HUES64 (cell line): ENCODE measurements around the gene ANKRD10.

Experiments used
- H3K27ac ChIP-seq: 2 replicates; pipeline ENCODE4 v1.7.0; 2013; ENCODE audit warnings: low read depth, low read length, inconsistent platforms
- H3K27me3 ChIP-seq: 2 replicates; pipeline ENCODE4 v1.6.1; 2013; ENCODE audit warnings: mild to moderate bottlenecking, low read length; ENCODE audit not compliant: insufficient read depth
- H3K36me3 ChIP-seq: 2 replicates; pipeline ENCODE4 v1.6.1; 2013; ENCODE audit warnings: mild to moderate bottlenecking, low read length; ENCODE audit not compliant: insufficient read depth
- H3K4me1 ChIP-seq: 2 replicates; pipeline ENCODE4 v1.6.1; 2013; ENCODE audit warnings: mild to moderate bottlenecking, low read length, moderate library complexity; ENCODE audit not compliant: insufficient read depth
- H3K4me3 ChIP-seq: 2 replicates; pipeline ENCODE4 v1.5.1; 2013; ENCODE audit warnings: mild to moderate bottlenecking, low read length, moderate library complexity
- H3K9ac ChIP-seq: 2 replicates; pipeline ENCODE4 v1.6.1; 2013; ENCODE audit warnings: mild to moderate bottlenecking, low read depth, low read length
- H3K9me3 ChIP-seq: 2 replicates; pipeline ENCODE4 v1.6.1; 2013; ENCODE audit warnings: low read depth, low read length; ENCODE audit not compliant: insufficient read depth
- WGBS: fragments of 150-250, 120-280 bp; methylation state at CpG from one replicate; pipeline ENCODE4 v1.1.7; 2013; ENCODE audit warnings: missing lambda C conversion rate; 5-methylcytosine and 5-hydroxymethylcytosine counted together

ANKRD10 gene

GRCh38 chr13:110894086-110894485, 20.8 kb downstream of the ANKRD10 start:
- H3K36me3 ChIP-seq = peaks cover 82% of the 10 kb centered on the region

GRCh38 chr13:110893571-110893970, 21.3 kb downstream of the ANKRD10 start:
- Histone ChIP-seq H3K9ac (no peak overlapping the region), H3K27me3 (no peaks in the 10 kb centered on the region), H3K9me3 (no peaks in the 10 kb centered on the region), H3K27ac (no peak overlapping the region), H3K36me3 (peaks cover 81% of the 10 kb centered on the region), H3K4me3 (no peak overlapping the region), H3K4me1 (peaks cover 12% of the 10 kb centered on the region; the same call in 1 of the 2 replicates)
- WGBS = 100% methylated on average over 2 of the region's 2 CpGs

More at GRCh38 chr13:110894086-110894485, 20.8 kb downstream of the ANKRD10 start:
- Histone ChIP-seq H3K9ac (no peak overlapping the region), H3K4me3 (no peak overlapping the region), H3K27ac (no peak overlapping the region), H3K9me3 (no peaks in the 10 kb centered on the region), H3K27me3 (no peaks in the 10 kb centered on the region), H3K4me1 (0 out of 2 replicates have a peak, but pooled peaks cover 8% of the 10 kb centered on the region)
- WGBS = 90% methylated on average over 1 of the region's 2 CpGs

GRCh38 chr13:110890279-110891165, 24.3 kb downstream of the ANKRD10 start:
- Histone ChIP-seq H3K27me3 (no peaks in the 10 kb centered on the region), H3K9ac (no peak overlapping the region), H3K9me3 (no peaks in the 10 kb centered on the region), H3K4me3 (no peak overlapping the region), H3K4me1 (peaks cover 38% of the 10 kb centered on the region), H3K27ac (peak overlapping the region; percentile 43; the same call in 1 of the 2 replicates), H3K36me3 (peaks cover 53% of the 10 kb centered on the region)
- WGBS = 91% methylated on average over 6 of the region's 8 CpGs

DNA sequence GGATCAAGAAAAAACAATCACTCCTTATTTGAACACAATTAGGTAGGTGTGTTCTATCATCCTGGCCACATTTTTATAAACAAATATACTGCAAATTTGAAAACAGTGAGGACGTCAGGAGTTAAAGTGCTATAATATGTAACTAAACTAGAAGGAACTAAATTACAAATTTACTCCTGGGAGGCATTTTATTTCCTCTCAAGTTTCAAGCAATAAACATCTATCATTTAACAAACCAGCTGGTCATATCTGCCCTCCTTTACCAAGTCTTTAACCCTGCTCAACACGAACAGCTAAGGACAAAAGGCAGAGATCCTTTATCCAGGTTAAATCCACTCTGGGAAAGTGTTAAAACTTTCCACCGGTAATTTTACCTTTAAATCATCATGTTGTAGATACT, 26.5 kb downstream of the ANKRD10 start:
- Histone ChIP-seq H3K4me3 (no peak overlapping the region), H3K9ac (0 out of 2 replicates have a peak overlapping the region, but pooled peaks have one; percentile 4), H3K4me1 (peaks cover 38% of the 10 kb centered on the region), H3K27me3 (no peaks in the 10 kb centered on the region), H3K9me3 (no peaks in the 10 kb centered on the region), H3K36me3 (peaks cover 34% of the 10 kb centered on the region), H3K27ac (peak overlapping the region; percentile 57; the same call in 1 of the 2 replicates)
- 78% methylated on average over 1 of the region's 3 CpGs for WGBS

DNA sequence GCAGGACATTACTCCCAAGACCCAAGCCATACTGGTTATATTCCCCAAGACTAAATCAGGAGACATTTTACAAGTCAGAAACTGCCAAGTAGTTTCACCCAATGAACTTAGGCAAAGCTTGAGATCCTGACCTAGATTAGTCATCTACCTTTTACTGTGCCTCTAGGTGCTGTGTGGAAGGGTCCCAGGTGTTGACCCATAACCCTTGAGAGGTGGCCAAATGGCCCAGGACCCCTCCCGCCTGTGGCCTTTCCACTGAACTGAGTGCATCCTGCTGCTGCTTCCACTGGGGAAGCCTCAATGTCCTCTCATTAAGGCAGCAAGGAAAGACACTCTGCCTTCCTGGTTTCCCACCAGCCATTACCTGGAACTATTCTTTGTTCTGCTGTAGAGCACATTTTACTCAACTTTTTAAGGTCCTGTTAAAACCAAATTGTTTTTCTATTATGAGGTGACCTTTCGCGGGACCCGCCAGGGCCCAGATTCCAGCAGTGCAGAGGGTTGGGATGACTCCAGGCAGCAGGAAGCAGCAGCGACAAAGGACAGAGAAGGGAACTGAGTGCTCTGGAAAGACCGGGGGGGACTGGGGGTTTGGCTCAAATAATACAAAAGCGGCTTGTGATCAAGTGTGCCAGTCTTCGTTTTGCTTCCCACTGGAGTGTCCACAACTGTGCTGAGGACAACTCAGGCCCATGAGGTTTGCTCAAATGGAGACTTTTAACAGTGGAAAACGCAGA, 27.1 kb downstream of the ANKRD10 start:
- Histone ChIP-seq H3K27me3 (no peaks in the 10 kb centered on the region), H3K27ac (peak overlapping the region; percentile 57; the same call in 1 of the 2 replicates), H3K36me3 (peaks cover 33% of the 10 kb centered on the region), H3K4me3 (no peak overlapping the region), H3K9me3 (no peaks in the 10 kb centered on the region), H3K4me1 (peaks cover 38% of the 10 kb centered on the region), H3K9ac (0 out of 2 replicates have a peak overlapping the region, but pooled peaks have one; percentile 4)
- WGBS = 81% methylated on average over 9 of the region's 9 CpGs

DNA sequence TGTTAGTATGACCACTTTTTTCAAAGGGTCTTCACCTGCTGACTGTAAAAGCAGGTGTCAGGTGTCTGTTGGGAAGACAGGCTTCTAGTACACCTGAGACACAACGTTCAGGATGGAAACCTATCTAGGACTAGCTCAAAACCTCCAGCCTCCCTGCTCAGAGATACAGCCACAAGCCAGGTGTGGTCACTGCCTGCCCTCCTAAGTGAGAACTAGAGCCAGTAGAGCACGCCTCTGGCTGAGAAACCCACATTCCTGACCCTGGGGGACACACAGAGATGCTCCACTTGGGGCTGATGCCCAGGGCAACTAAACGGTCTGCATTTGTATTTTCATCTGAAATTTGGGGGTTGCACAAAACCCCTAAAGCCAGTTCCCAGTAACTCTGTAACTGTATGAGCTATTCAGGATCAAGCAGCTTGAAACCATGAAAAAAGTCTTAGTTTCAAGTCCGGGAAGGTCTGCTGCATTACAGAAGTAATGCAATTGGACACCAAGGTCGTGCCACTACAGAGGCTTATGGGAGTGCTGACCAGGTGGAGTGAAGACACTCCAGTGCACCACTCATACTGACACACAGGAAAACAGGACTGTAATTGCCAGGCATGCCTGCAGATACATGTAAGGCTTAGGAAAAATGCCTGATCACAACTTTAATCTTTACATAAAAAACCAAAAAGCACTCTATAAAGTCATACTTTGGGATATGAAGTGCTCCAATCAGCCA, 27.8 kb downstream of the ANKRD10 start:
- H3K36me3 ChIP-seq = peaks cover 29% of the 10 kb centered on the region; the same call in 1 of the 2 replicates
- H3K27me3 ChIP-seq = no peaks in the 10 kb centered on the region
- no peaks in the 10 kb centered on the region for H3K9me3 ChIP-seq
- H3K9ac ChIP-seq = no peak overlapping the region
- WGBS = 74% methylated on average over 5 of the region's 5 CpGs
- H3K27ac ChIP-seq = no peak overlapping the region
- peaks cover 38% of the 10 kb centered on the region for H3K4me1 ChIP-seq
- H3K4me3 ChIP-seq = no peak overlapping the region

GRCh38 chr13:110885966-110886869, 28.7 kb downstream of the ANKRD10 start:
- Histone ChIP-seq H3K4me1 (peaks cover 38% of the 10 kb centered on the region), H3K4me3 (no peak overlapping the region), H3K36me3 (peaks cover 23% of the 10 kb centered on the region; the same call in 1 of the 2 replicates), H3K9me3 (no peaks in the 10 kb centered on the region), H3K27ac (0 out of 2 replicates have a peak overlapping the region, but pooled peaks have one; percentile 24), H3K9ac (no peak overlapping the region), H3K27me3 (no peaks in the 10 kb centered on the region)
- WGBS = 60% methylated on average over 7 of the region's 8 CpGs

DNA sequence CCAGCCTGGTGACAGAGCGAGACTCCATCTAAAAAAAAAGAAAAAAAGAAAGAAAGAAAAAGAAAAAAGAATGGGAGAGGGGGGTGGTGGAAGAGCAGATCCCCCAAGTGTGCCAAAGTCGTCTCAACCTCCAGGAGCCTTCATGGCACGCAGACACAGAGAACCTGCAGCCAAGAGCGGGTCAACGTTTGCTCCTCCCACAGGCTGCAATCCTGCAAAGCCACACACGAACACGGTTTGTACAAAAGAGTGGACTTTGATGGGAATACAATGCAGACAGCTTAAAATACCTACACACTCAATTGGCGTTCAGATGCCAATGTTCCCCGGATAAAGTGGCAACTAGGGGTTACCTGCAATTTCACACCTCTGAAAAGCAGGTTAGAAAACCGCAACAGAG, 29.4 kb downstream of the ANKRD10 start:
- H3K9ac ChIP-seq = no peak overlapping the region
- 94% methylated on average over 10 of the region's 10 CpGs for WGBS

DNA sequence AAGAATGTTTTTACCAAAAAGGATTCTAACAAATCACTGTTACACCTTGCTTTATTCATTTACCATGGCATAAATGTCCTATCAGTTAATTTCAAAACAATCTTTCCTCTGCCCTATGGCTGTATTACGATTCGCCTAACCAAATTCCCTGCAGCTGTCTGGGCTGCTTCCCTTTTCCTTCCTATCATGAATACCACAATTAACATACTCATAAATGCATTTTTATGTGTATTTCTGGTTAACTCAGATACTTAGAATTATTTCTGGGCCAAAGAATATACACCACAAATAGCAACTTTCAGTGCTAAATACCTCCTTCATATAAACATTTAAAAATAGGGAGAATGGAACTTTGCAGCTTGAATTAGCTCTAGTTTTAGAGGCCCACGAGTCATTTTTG, 30.4 kb downstream of the ANKRD10 start:
- no peak overlapping the region for H3K4me3 ChIP-seq
- no peak overlapping the region for H3K9ac ChIP-seq
- peaks cover 33% of the 10 kb centered on the region for H3K4me1 ChIP-seq
- WGBS = 97% methylated on average over 2 of the region's 3 CpGs
- no peaks in the 10 kb centered on the region for H3K27me3 ChIP-seq
- peaks cover 19% of the 10 kb centered on the region for H3K36me3 ChIP-seq
- H3K9me3 ChIP-seq = no peaks in the 10 kb centered on the region
- no peak overlapping the region for H3K27ac ChIP-seq

More for the DNA sequence above, 29.4 kb downstream of the ANKRD10 start:
- H3K4me3 ChIP-seq = no peak overlapping the region
- H3K27me3 ChIP-seq = no peaks in the 10 kb centered on the region
- H3K36me3 ChIP-seq = peaks cover 20% of the 10 kb centered on the region
- no peaks in the 10 kb centered on the region for H3K9me3 ChIP-seq
- H3K4me1 ChIP-seq = peaks cover 36% of the 10 kb centered on the region
- H3K27ac ChIP-seq = 0 out of 2 replicates have a peak overlapping the region, but pooled peaks have one; percentile 24

DNA sequence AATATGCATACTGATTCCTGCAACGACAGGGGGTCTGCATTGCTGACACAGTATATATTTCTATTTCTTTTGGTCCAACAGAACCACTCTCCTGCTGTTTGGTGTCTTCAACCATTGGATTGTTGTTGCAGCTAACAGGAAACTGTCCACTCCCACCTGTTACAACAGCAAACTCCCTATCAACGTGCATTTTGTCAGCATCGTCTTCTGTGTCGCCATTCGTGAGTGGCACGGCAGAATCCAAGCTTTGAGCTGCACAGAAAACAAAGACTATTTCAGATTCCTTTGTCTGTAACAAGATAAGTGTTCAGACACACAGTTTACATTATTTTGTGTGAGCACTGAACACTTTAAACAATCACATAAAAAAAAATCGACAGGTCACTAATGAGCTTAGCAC, 31.3 kb downstream of the ANKRD10 start:
- H3K27ac ChIP-seq = no peak overlapping the region
- H3K4me1 ChIP-seq = peaks cover 26% of the 10 kb centered on the region
- 95% methylated on average over 7 of the region's 7 CpGs for WGBS
- no peaks in the 10 kb centered on the region for H3K9me3 ChIP-seq
- no peak overlapping the region for H3K9ac ChIP-seq
- no peaks in the 10 kb centered on the region for H3K27me3 ChIP-seq
- H3K36me3 ChIP-seq = peaks cover 15% of the 10 kb centered on the region
- no peak overlapping the region for H3K4me3 ChIP-seq
